Measurements from ENCODE around the gene ZBTB33. TPM values are rescaled to one million over a fixed set of nuclear protein-coding genes. Genes with fewer than 3 reads are reported as not detected.

The ZBTB33 gene
- total RNA-seq, 1 experiment from 2014 or later: 25.5 TPM

DNA sequence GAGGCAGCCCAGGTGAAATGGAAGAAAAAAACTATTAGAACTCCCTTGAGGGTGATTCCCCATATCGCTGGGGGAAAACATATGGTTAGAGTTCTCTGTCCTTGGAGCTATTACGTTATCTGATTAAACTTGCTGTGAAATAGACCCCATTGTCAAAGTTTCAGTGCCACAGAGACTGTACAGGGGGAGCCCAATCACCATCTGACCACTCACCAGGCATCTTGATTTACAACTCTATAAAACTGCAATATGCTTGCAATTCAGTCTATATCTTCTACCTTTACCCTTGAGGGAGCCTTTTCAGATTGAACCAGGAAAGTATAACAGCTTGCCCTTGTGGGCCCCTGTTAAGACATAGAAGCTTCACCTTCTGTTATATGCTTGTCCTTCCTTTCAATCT, 42.4 kb downstream of the ZBTB33 start:
- Histone ChIP-seq H3K27ac (ENCODE audit: low read length) (no peak overlapping the region), H3K9me3 (ENCODE audit: low read length) (no peaks in the 10 kb centered on the region), H3K9me2 (replicated peaks; ENCODE audit: insufficient read depth, low read length) (0 out of 2 replicates have a peak, but pooled peaks cover 5% of the 10 kb centered on the region), H3K4me2 (ENCODE audit: low read depth, low read length, poor library complexity, severe bottlenecking) (no peak overlapping the region), H3K9ac (ENCODE audit: low read length) (no peak overlapping the region), H3K36me3 (ENCODE audit: insufficient read depth, low read length) (no peaks in the 10 kb centered on the region), H3K27me3 (ENCODE audit: low read length) (no peaks in the 10 kb centered on the region), H3K4me3 (ENCODE audit: low read length) (no peak overlapping the region), H3K4me1 (ENCODE audit: low read length) (no peaks in the 10 kb centered on the region), H2AFZ (ENCODE audit: low read length) (no peak overlapping the region), H4K20me1 (ENCODE audit: insufficient read depth, low read depth, low read length) (no peaks in the 10 kb centered on the region), H3K79me2 (ENCODE audit: low read length) (no peaks in the 10 kb centered on the region)
- DNase-seq: no peak

DNA sequence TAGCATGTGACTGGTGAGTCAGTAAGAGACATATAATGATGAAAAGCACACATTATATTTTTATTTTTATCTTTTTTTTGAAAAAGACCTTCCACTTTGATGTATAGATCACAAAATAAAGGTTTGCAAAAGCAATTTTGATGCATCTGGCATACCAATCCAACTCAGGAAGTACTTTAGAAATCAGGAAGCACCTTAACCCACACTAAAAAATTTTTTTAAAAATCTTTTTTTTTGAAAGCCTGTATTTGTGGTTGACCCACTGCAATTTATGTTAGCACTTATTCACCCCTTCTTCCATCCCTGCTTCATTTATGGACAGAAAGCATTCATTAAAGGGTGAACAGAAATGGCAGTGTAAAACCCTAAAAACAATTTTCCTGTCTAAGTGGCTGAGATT, 44.0 kb downstream of the ZBTB33 start:
- no peaks in the 10 kb centered on the region for H3K36me3 ChIP-seq (ENCODE audit: insufficient read depth, low read length)
- no peak overlapping the region for H3K4me2 ChIP-seq (ENCODE audit: low read depth, low read length, poor library complexity, severe bottlenecking)
- no peak overlapping the region for H3K27ac ChIP-seq (ENCODE audit: low read length)
- H2AFZ ChIP-seq (ENCODE audit: low read length): no peak overlapping the region
- H3K9me2 ChIP-seq (replicated peaks; ENCODE audit: insufficient read depth, low read length): no peaks in the 10 kb centered on the region
- no peaks in the 10 kb centered on the region for H3K27me3 ChIP-seq (ENCODE audit: low read length)
- no peaks in the 10 kb centered on the region for H3K79me2 ChIP-seq (ENCODE audit: low read length)
- H3K4me3 ChIP-seq (ENCODE audit: low read length): no peak overlapping the region
- H3K4me1 ChIP-seq (ENCODE audit: low read length): no peaks in the 10 kb centered on the region
- DNase-seq: no peak
- H3K9me3 ChIP-seq (ENCODE audit: low read length): no peaks in the 10 kb centered on the region
- no peak overlapping the region for H3K9ac ChIP-seq (ENCODE audit: low read length)
- no peaks in the 10 kb centered on the region for H4K20me1 ChIP-seq (ENCODE audit: insufficient read depth, low read depth, low read length)

DNA sequence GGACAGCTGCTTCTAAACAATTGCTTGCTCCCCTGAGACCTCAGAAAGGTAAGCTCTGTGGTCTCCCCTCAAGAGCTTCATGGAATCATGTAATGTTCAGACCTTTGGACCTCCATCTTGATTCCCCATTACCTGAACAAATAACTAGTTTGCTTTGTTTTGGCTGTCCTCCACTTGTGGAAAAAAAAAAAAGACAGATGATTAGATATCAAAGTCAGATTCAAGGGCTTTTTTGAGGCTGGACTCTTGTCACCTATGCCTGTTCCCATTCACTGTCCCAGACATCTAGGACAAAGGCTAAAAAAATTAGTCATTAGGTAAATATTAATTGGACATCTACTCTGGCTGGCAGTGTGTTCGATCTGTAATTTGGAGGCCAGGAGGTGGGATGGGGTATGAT, 47.3 kb downstream of the ZBTB33 start:
- H3K9me2 ChIP-seq (replicated peaks; ENCODE audit: insufficient read depth, low read length): no peaks in the 10 kb centered on the region
- no peak overlapping the region for H3K9ac ChIP-seq (ENCODE audit: low read length)
- H3K36me3 ChIP-seq (ENCODE audit: insufficient read depth, low read length): no peaks in the 10 kb centered on the region
- no peaks in the 10 kb centered on the region for H3K79me2 ChIP-seq (ENCODE audit: low read length)
- H4K20me1 ChIP-seq (ENCODE audit: insufficient read depth, low read depth, low read length): no peaks in the 10 kb centered on the region
- peaks cover 7% of the 10 kb centered on the region; the same call in 1 of the 2 replicates for H3K4me1 ChIP-seq (ENCODE audit: low read length)
- DNase-seq: no peak
- no peaks in the 10 kb centered on the region for H3K9me3 ChIP-seq (ENCODE audit: low read length)
- no peak overlapping the region for H3K27ac ChIP-seq (ENCODE audit: low read length)
- no peak overlapping the region for H3K4me3 ChIP-seq (ENCODE audit: low read length)
- H3K4me2 ChIP-seq (ENCODE audit: low read depth, low read length, poor library complexity, severe bottlenecking): no peak overlapping the region
- H2AFZ ChIP-seq (ENCODE audit: low read length): no peak overlapping the region
- H3K27me3 ChIP-seq (ENCODE audit: low read length): no peaks in the 10 kb centered on the region

DNA sequence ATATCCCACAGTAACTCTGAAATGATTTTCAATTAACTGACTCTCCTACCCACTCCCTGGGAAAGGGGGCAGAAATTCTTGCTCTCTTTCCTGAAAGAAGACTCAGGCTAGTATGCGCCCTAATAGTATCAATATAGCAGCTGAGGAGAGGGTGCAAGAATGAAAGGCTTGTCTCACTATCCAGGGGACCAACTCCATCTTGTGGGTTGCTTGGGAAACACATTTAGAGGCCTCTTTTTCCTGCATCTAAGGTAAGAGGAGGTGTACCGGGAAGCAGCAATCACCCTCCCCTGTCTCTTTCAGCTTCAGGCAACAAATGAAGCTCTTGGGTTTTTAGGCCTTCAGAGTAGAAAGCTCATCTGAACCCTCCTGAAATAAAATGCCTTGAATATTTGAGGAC, 49.3 kb downstream of the ZBTB33 start:
- H3K27me3 ChIP-seq (ENCODE audit: low read length): no peaks in the 10 kb centered on the region
- peaks cover 11% of the 10 kb centered on the region for H3K4me1 ChIP-seq (ENCODE audit: low read length)
- no peak overlapping the region for H3K9ac ChIP-seq (ENCODE audit: low read length)
- DNase-seq: no peak
- H4K20me1 ChIP-seq (ENCODE audit: insufficient read depth, low read depth, low read length): no peaks in the 10 kb centered on the region
- H3K27ac ChIP-seq (ENCODE audit: low read length): no peak overlapping the region
- no peak overlapping the region for H3K4me2 ChIP-seq (ENCODE audit: low read depth, low read length, poor library complexity, severe bottlenecking)
- no peaks in the 10 kb centered on the region for H3K9me3 ChIP-seq (ENCODE audit: low read length)
- H3K36me3 ChIP-seq (ENCODE audit: insufficient read depth, low read length): no peaks in the 10 kb centered on the region
- no peak overlapping the region for H3K4me3 ChIP-seq (ENCODE audit: low read length)
- H3K79me2 ChIP-seq (ENCODE audit: low read length): no peaks in the 10 kb centered on the region
- H3K9me2 ChIP-seq (replicated peaks; ENCODE audit: insufficient read depth, low read length): no peaks in the 10 kb centered on the region
- no peak overlapping the region for H2AFZ ChIP-seq (ENCODE audit: low read length)

DNA sequence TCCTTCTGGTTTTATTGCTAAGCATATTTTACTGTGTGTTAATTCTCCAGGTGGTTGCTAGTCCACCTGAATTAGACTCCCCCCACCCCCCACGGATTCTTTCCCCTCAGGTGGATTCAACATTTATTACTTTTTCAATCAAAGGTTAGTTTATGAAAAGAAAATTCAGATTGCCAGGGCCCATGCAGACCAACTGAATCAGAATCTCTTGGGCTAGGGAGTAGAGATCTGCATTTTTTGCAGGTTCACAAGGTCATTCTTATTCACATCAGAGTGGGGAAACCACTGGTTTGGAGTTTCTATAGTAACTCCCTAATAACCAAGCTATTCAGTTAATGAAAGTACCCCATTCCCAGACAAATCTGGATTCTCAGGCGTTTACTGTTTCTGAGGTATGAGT, 50.9 kb downstream of the ZBTB33 start:
- no peaks in the 10 kb centered on the region for H3K9me2 ChIP-seq (replicated peaks; ENCODE audit: insufficient read depth, low read length)
- no peaks in the 10 kb centered on the region for H3K27me3 ChIP-seq (ENCODE audit: low read length)
- no peaks in the 10 kb centered on the region for H3K79me2 ChIP-seq (ENCODE audit: low read length)
- H3K27ac ChIP-seq (ENCODE audit: low read length): no peak overlapping the region
- peaks cover 11% of the 10 kb centered on the region for H3K4me1 ChIP-seq (ENCODE audit: low read length)
- no peak overlapping the region for H3K4me3 ChIP-seq (ENCODE audit: low read length)
- H3K36me3 ChIP-seq (ENCODE audit: insufficient read depth, low read length): no peaks in the 10 kb centered on the region
- H3K9me3 ChIP-seq (ENCODE audit: low read length): no peaks in the 10 kb centered on the region
- DNase-seq: no peak
- no peaks in the 10 kb centered on the region for H4K20me1 ChIP-seq (ENCODE audit: insufficient read depth, low read depth, low read length)
- H3K9ac ChIP-seq (ENCODE audit: low read length): no peak overlapping the region
- no peak overlapping the region for H3K4me2 ChIP-seq (ENCODE audit: low read depth, low read length, poor library complexity, severe bottlenecking)
- H2AFZ ChIP-seq (ENCODE audit: low read length): no peak overlapping the region

DNA sequence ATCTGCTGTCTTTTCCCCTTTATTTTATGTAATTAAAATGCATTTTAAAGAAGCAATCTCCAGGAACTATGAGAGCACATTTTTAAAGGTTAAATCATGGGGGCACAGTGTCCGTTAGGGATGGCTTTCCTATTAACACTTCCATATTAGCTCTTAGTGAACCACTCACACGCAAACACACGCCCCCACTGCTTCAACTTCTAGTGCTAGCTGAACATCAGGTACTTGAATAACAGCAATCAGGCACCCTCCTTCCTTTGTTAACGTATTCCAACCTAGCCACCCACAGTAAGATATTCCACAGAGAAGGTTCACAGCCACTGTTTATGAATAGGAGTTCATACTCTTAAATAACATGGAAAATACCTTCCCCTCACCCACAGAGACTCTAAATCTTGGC, 51.3 kb downstream of the ZBTB33 start:
- H2AFZ ChIP-seq (ENCODE audit: low read length): no peak overlapping the region
- H3K4me2 ChIP-seq (ENCODE audit: low read depth, low read length, poor library complexity, severe bottlenecking): no peak overlapping the region
- no peaks in the 10 kb centered on the region for H3K27me3 ChIP-seq (ENCODE audit: low read length)
- H3K9me3 ChIP-seq (ENCODE audit: low read length): no peaks in the 10 kb centered on the region
- no peak overlapping the region for H3K9ac ChIP-seq (ENCODE audit: low read length)
- no peaks in the 10 kb centered on the region for H3K36me3 ChIP-seq (ENCODE audit: insufficient read depth, low read length)
- no peak for DNase-seq
- H3K9me2 ChIP-seq (replicated peaks; ENCODE audit: insufficient read depth, low read length): no peaks in the 10 kb centered on the region
- no peak overlapping the region for H3K27ac ChIP-seq (ENCODE audit: low read length)
- H3K4me3 ChIP-seq (ENCODE audit: low read length): no peak overlapping the region
- H4K20me1 ChIP-seq (ENCODE audit: insufficient read depth, low read depth, low read length): no peaks in the 10 kb centered on the region
- H3K79me2 ChIP-seq (ENCODE audit: low read length): no peaks in the 10 kb centered on the region
- peaks cover 11% of the 10 kb centered on the region for H3K4me1 ChIP-seq (ENCODE audit: low read length)

DNA sequence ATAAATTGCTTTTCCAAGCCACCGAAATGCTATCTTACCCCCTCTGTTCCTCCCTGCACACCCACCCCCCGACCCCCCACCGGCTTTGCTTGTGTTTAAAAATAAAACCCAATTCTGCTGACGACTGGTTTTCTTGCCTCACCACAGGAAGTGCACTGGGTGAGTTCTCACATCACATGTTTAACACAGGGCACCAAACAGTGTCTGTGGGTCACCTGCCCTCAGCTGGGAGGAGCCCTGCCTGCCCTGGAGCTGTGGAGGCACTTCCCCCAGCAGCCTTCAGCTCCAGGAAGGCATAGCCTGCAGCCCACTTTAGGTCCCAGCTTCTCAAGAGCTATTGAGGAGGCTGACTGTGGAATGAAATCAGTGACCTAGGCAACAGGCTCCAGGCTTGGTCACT, 51.8 kb downstream of the ZBTB33 start:
- H4K20me1 ChIP-seq (ENCODE audit: insufficient read depth, low read depth, low read length): no peaks in the 10 kb centered on the region
- no peaks in the 10 kb centered on the region for H3K27me3 ChIP-seq (ENCODE audit: low read length)
- no peaks in the 10 kb centered on the region for H3K79me2 ChIP-seq (ENCODE audit: low read length)
- DNase-seq: peak; percentile 43
- no peaks in the 10 kb centered on the region for H3K36me3 ChIP-seq (ENCODE audit: insufficient read depth, low read length)
- H3K4me2 ChIP-seq (ENCODE audit: low read depth, low read length, poor library complexity, severe bottlenecking): no peak overlapping the region
- H3K9me2 ChIP-seq (replicated peaks; ENCODE audit: insufficient read depth, low read length): no peaks in the 10 kb centered on the region
- peaks cover 11% of the 10 kb centered on the region for H3K4me1 ChIP-seq (ENCODE audit: low read length)
- no peaks in the 10 kb centered on the region for H3K9me3 ChIP-seq (ENCODE audit: low read length)
- no peak overlapping the region for H3K27ac ChIP-seq (ENCODE audit: low read length)
- H3K9ac ChIP-seq (ENCODE audit: low read length): no peak overlapping the region
- no peak overlapping the region for H3K4me3 ChIP-seq (ENCODE audit: low read length)
- no peak overlapping the region for H2AFZ ChIP-seq (ENCODE audit: low read length)

DNA sequence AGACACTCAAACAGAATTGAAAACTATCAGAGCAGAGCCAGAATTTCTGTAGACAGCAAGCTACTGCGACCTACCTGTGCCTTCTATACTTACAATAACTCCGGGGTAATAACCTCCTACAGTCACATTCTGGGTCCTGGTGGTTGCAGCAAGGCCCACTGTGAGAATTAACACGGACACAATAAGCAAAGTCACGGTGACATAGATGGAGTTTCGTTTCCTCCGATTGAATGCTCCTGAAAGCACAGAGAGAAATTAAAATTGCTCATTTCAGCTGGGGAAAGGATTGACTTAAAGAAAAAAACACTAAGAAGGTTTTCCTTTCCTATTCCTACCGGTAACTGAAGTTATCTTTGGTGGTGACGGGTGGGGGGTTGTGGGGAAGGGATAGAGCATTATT, 53.6 kb downstream of the ZBTB33 start:
- Histone ChIP-seq H3K9ac (ENCODE audit: low read length) (no peak overlapping the region), H3K27me3 (ENCODE audit: low read length) (no peaks in the 10 kb centered on the region), H3K79me2 (ENCODE audit: low read length) (no peaks in the 10 kb centered on the region), H2AFZ (ENCODE audit: low read length) (peak overlapping the region; percentile 30; the same call in 1 of the 2 replicates), H4K20me1 (ENCODE audit: insufficient read depth, low read depth, low read length) (no peaks in the 10 kb centered on the region), H3K36me3 (ENCODE audit: insufficient read depth, low read length) (no peaks in the 10 kb centered on the region), H3K4me3 (ENCODE audit: low read length) (no peak overlapping the region), H3K4me2 (ENCODE audit: low read depth, low read length, poor library complexity, severe bottlenecking) (no peak overlapping the region), H3K4me1 (ENCODE audit: low read length) (peaks cover 11% of the 10 kb centered on the region), H3K9me3 (ENCODE audit: low read length) (no peaks in the 10 kb centered on the region), H3K9me2 (replicated peaks; ENCODE audit: insufficient read depth, low read length) (no peaks in the 10 kb centered on the region), H3K27ac (ENCODE audit: low read length) (no peak overlapping the region)
- DNase-seq: no peak
